Activated CD8-positive, alpha-beta T cell treated with anti-CD3 and anti-CD28 coated beads for 36 hours (primary cell): Measurements from ENCODE around the gene SMIM5. TPM values are rescaled to one million over a fixed set of nuclear protein-coding genes. Genes with fewer than 3 reads are reported as not detected.

Experiments used
- ATAC-seq: fragments of 200-7000 bp; cut with Tn5 transposase; one replicate; pipeline ENCODE4 v1.10.0; 2021; ENCODE audit warnings: mild to moderate bottlenecking, moderate library complexity
- CTCF ChIA-PET: fragments of 350-600 bp; sonication (Branson Sonifier 250); formaldehyde crosslinking; loops from one replicate; lab custom pipeline; 2021; ENCODE audit warnings: antibody characterized with exemption; lab: Charles Lee
- POLR2A ChIA-PET: fragments of 350-600 bp; sonication (Branson Sonifier 250); formaldehyde crosslinking; loops from one replicate; lab custom pipeline; 2021; ENCODE audit warnings: antibody characterized with exemption; lab: Charles Lee
- DNase-seq: peaks from one replicate; pipeline ENCODE4 v3.0.0-alpha.2; 2020
- H3K27ac Mint-ChIP-seq: one replicate; pipeline ENCODE4 v1.8.0; 2021; ENCODE audit warnings: mild to moderate bottlenecking, mixed read lengths
- H3K27me3 Mint-ChIP-seq: one replicate; pipeline ENCODE4 v1.8.0; 2021; ENCODE audit warnings: mixed read lengths
- H3K36me3 Mint-ChIP-seq: one replicate; pipeline ENCODE4 v1.8.0; 2021; ENCODE audit warnings: low read depth, mixed read lengths
- H3K4me1 Mint-ChIP-seq: one replicate; pipeline ENCODE4 v1.8.0; 2021; ENCODE audit warnings: low read depth, mixed read lengths
- H3K4me3 Mint-ChIP-seq: one replicate; pipeline ENCODE4 v1.8.0; 2021; ENCODE audit warnings: mild to moderate bottlenecking, moderate library complexity, mixed read lengths
- H3K9me3 Mint-ChIP-seq: one replicate; pipeline ENCODE4 v1.8.0; 2021; ENCODE audit warnings: mixed read lengths
- CTCF ChIP-seq: fragments of 200-600 bp; IDR thresholded peaks from one replicate; pipeline ENCODE4 v1.8.0; 2022; ENCODE audit warnings: antibody characterized with exemption, mild to moderate bottlenecking
- intact Hi-C: fragments of 100-400 bp; cut with micrococcal nuclease; formaldehyde crosslinking; loops from one replicate; pipeline ENCODE4 v1.10.0; 2022
- total RNA-seq, 2 experiments: library from RNA; stranded (reverse); gene quantifications; one replicate each; pipeline ENCODE4 v1.2.3, GENCODE V29; 2021

Gene SMIM5
- total RNA-seq, 2 experiments from 2014 or later: 0.07 to 0.25 TPM

- Mint-ChIP-seq H3K27ac (no peak overlapping the region), H3K4me3 (no peak overlapping the region), H3K36me3 (no peaks in the 10 kb centered on the region), H3K9me3 (no peaks in the 10 kb centered on the region), H3K4me1 (peaks cover 4% of the 10 kb centered on the region), H3K27me3 (no peaks in the 10 kb centered on the region)
- TF ChIP-seq CTCF: no peak
- no peak for ATAC-seq
- ChIA-PET POLR2A (interaction anchor here (0.9 kb wide), 1 partner anchor 122 kb away, joined by 3 read pairs; no protein-coding TSS in a partner anchor), CTCF (interaction anchor here (1.0 to 12.2 kb wide), 5 partner anchors 11 to 123 kb away, joined by 3 to 280 read pairs (median 4); a partner anchor contains a TSS)
- intact Hi-C loops: loop anchor here (5.0 kb wide), 1 partner anchor 117 kb away; no protein-coding TSS in a partner anchor
- no peak for DNase-seq
These were observed 2.9 kb upstream of the SMIM5 start for GRCh38 chr17:75630071-75630917.

GRCh38 chr17:75631353-75631752 lies 1.9 kb upstream of the SMIM5 start:
- H3K4me1 Mint-ChIP-seq: peaks cover 4% of the 10 kb centered on the region
- no peaks in the 10 kb centered on the region for H3K9me3 Mint-ChIP-seq
- ATAC-seq: no peak
- H3K4me3 Mint-ChIP-seq: no peak overlapping the region
- no peaks in the 10 kb centered on the region for H3K36me3 Mint-ChIP-seq
- no peak for TF ChIP-seq CTCF
- H3K27me3 Mint-ChIP-seq: no peaks in the 10 kb centered on the region
- no peak for DNase-seq
- CTCF ChIA-PET: interaction anchor here (1.8 to 12.2 kb wide), 5 partner anchors 15 to 129 kb away, joined by 10 to 280 read pairs (median 31); a partner anchor contains a TSS
- POLR2A ChIA-PET: no interaction called here
- intact Hi-C loops: loop anchor here (5.0 kb wide), 1 partner anchor 116 kb away; no protein-coding TSS in a partner anchor
- H3K27ac Mint-ChIP-seq: no peak overlapping the region

- intact Hi-C loops: loop anchor here (5.0 kb wide), 1 partner anchor 115 kb away; no protein-coding TSS in a partner anchor
- TF ChIP-seq CTCF: no peak
These were observed 806 bp upstream of the SMIM5 start for GRCh38 chr17:75632428-75632827.

GRCh38 chr17:75633486-75634375 lies 497 bp downstream of the SMIM5 start:
- no peaks in the 10 kb centered on the region for H3K9me3 Mint-ChIP-seq
- no peak overlapping the region for H3K4me3 Mint-ChIP-seq
- CTCF ChIA-PET: interaction anchor here (0.8 to 12.2 kb wide), 53 partner anchors 8 to 400 kb away, joined by 3 to 280 read pairs (median 7); partner anchors contain the start of genes ITGB4, RECQL5, SAP30BP and TMEM94
- H3K36me3 Mint-ChIP-seq: no peaks in the 10 kb centered on the region
- ATAC-seq (peak; percentile 28), DNase-seq (peak; percentile 71)
- POLR2A ChIA-PET: interaction anchor here (0.6 to 1.5 kb wide), 9 partner anchors 8 to 293 kb away, joined by 3 to 7 read pairs (median 3); partner anchors contain the start of genes RECQL5 and SAP30BP
- TF ChIP-seq CTCF: no peak
- no peak overlapping the region for H3K27ac Mint-ChIP-seq
- no peaks in the 10 kb centered on the region for H3K27me3 Mint-ChIP-seq
- H3K4me1 Mint-ChIP-seq: peaks cover 4% of the 10 kb centered on the region
- intact Hi-C loops: loop anchor here (5.0 kb wide), 1 partner anchor 114 kb away; no protein-coding TSS in a partner anchor

More at GRCh38 chr17:75632428-75632827, 806 bp upstream of the SMIM5 start:
- CTCF ChIA-PET: interaction anchor here (0.6 to 12.2 kb wide), 56 partner anchors 9 to 399 kb away, joined by 3 to 280 read pairs (median 6); partner anchors contain the start of genes GALK1, ITGB4, RECQL5 and SAP30BP
- H3K36me3 Mint-ChIP-seq: no peaks in the 10 kb centered on the region
- no peaks in the 10 kb centered on the region for H3K9me3 Mint-ChIP-seq
- no peak for DNase-seq
- no peak overlapping the region for H3K4me3 Mint-ChIP-seq
- no peak for ATAC-seq
- H3K27ac Mint-ChIP-seq: no peak overlapping the region
- POLR2A ChIA-PET: interaction anchor here (0.7 to 1.5 kb wide), 5 partner anchors 10 to 144 kb away, joined by 3 to 7 read pairs (median 4); partner anchors contain the start of genes RECQL5 and SAP30BP
- peaks cover 4% of the 10 kb centered on the region for H3K4me1 Mint-ChIP-seq
- H3K27me3 Mint-ChIP-seq: no peaks in the 10 kb centered on the region
